Measurements from ENCODE around the gene TIMM22.

TIMM22 gene

GRCh38 chr17:1002771-1003555 is 6.0 kb downstream of the TIMM22 start:
- no peak for DNase-seq

GRCh38 chr17:1003633-1003971 is 6.7 kb downstream of the TIMM22 start:
- DNase-seq = no peak

GRCh38 chr17:1003972-1004768 is 7.2 kb downstream of the TIMM22 start:
- DNase-seq = no peak

DNA sequence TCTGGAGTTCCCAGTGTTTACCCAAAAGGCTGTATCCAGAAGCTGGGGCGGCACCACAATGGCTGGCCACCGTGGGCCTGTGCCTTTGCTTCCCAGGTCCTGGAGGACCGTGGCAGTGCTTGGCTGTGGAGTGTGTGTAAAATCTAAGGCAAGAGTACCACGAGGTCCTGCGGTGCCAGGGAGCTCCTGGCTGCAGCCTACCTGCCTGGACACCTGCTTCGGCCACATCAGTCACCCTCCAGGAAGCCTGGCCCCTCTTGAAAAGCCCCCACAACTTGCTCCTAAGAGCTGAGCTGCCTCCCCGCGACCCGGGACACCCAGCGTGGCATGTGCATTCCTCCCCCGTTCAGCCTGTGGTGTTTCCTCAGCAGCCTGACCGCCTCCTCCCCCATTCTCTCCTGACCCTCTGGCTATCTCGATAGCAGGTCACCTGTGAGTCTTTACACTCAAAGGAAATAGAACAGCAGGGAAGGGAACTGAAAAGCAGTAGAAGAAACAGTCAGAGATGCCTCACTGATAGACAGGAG is 7.9 kb downstream of the TIMM22 start:
- no peak for DNase-seq

DNA sequence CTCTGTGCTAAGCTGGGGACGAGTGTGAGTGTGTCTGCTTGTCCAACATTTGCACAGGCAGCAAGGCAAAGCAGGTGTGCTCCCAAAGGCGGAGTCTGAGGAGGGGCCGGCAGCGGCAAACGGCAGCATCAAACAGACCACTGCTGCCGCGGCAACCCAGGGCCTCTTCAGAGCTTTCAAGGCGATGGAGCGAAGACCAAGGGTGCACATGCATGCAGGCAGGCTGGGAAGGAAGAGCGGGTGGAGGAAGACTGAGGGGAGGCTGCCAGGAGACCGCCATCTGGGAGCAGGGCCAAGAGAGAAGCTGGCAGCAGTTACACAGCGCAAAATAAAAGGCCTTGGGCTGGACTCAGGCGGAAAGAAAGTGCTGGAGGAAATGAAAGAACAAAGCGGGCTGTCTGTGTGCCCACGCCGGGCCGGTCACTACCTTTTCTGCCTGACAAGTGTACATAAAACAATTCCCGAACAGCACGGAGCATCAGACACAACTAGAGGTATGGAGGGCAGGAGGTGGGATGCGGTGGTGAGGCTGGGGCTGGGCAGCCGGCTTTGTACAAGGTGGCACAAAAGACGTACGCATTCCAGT is 8.5 kb downstream of the TIMM22 start:
- no peak for DNase-seq

DNA sequence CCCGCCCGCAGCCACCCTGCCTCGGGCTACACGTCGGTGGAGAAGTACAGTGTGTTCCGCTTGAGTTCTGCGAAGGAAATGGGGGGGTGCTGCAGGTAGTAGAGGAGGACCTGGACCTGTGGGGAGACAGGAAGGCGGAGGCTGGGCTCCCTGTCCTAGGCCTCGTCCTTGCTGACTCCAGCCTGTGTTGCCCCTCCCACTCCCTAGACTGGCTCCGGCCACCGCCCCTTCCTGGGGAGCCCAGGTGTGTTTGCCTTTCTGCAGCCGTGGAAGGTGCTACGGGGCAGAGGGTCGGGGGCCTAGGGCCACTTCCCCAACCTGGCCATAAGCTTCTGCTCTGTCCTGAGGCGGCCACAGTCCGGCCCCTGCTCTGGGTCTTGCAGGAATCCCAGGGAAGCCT is 9.1 kb downstream of the TIMM22 start:
- DNase-seq = no peak

DNA sequence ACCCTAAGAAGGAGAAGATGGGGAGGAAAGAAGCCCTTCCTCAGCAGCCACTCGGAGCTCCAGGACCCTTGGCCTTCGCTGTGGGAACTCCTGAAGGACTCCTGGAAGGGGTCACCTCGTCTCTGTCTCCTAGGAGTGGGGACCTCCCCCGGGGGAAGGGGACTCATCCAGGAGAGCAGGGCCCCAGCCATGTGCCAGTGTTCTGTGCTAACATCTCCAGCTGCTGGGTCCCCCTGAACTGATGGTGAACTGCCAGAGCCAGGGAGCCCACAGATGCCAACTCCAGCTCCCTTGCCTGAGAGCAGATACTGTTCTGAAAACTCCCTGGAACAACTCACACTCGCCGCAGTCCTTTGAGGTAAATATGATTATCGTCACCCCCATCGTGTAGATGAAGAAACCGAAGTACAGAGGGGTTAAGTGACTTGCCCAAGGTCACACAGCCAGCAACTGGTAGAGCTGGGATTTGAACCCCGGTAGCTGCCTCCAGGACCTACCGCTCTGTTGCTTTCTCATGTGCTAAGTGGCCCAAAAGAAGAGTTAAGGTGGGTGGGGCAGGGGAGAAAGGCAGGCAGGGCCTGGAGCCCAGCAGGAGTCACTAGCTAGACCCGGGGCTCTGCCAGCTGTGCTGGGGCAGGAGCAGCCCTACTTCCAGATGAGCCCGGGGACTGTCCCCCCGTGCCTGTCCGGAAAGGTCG is 10.5 kb downstream of the TIMM22 start:
- DNase-seq = no peak

DNA sequence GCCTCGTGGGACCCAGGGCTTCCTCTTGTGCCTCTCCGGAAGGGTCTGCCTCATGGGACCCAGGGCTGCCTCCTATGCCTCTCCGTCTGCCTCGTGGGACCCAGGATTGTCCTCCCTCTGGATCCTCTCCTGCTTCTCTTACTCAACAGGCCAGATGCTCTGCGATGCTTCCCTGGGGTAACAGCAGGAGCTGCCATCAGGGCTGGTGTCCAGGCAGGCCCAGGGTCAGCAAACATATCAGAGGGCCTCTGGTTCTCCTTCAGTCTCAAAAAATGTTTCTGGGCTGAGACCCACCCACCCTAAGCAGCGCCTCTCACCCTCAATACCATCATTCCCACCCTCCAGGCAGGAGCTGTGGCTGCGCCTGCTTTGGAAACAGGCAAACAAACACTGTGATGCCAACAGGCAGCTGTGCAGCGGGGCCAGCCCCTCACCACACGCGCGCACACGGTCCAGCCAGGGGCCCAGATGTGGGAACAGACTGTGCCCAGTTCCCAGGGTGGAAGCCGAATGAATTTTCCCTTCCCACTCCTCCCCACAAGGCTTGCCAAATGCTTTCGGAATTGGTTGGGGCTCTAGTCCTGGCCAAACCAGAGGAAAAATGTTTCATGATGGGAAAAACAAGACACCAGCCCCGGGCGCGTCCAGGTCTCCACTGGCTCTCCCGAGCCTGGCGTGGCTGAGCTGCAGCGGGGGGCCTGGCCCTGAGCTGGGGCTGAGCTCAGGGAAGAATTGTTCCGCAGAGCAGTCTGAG is 11.3 kb downstream of the TIMM22 start:
- DNase-seq = no peak

GRCh38 chr17:1009229-1010085 is 12.5 kb downstream of the TIMM22 start:
- DNase-seq = no peak

DNA sequence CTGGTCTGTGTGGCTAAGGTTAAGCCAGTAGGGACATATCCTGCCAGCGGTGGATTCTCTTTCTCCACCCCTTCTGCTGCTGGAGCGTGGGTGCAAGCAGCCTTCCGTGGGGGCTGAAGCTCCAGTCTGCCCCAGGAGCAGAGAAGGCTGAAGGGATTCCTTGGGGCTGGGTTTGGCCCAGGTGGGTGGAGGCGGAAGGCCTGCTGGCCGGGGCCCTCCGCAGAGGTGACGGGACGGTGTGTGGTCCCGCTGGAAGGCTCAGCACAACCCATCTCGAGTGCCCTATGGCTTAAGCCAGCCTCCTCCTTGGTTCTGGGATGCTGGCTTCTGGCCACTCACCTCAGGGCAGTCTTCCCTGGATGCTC is 13.1 kb downstream of the TIMM22 start:
- no peak for DNase-seq

GRCh38 chr17:1010586-1010985 is 13.7 kb downstream of the TIMM22 start:
- DNase-seq = no peak

GRCh38 chr17:1011138-1011537 is 14.2 kb downstream of the TIMM22 start:
- DNase-seq = no peak

- no peak for DNase-seq
These were observed 15.1 kb downstream of the TIMM22 start for GRCh38 chr17:1011760-1012735.

GRCh38 chr17:1012823-1013728 is 16.1 kb downstream of the TIMM22 start:
- DNase-seq = no peak

DNA sequence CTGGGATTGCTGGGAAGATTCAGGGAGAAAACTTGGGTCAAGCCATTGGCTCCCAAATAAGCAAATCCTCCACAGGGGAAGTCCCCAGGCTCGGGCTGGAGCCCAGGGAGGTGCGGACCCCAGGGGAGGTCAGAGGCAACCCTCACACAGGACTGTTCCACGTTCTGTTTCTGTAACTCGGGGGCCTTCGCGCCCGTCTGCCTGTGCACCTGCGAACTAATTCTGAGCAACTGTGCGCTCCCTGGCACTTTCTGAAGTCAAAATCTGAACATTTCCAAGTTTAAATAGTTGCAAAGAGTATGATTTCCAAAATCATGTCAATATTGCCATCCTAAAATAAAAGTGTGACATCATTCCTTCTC is 16.8 kb downstream of the TIMM22 start:
- DNase-seq = no peak

- DNase-seq = no peak
These were observed 21.6 kb downstream of the TIMM22 start for GRCh38 chr17:1018547-1018946.

- no peak for DNase-seq
These were observed 22.5 kb downstream of the TIMM22 start for GRCh38 chr17:1019451-1019850.

- DNase-seq = no peak
These were observed 24.2 kb downstream of the TIMM22 start for GRCh38 chr17:1021147-1021546.
